Head of caudate nucleus (tissue), 42 donors: ENCODE results near the gene TOP2B.

ENCODE experiments used
- DNase-seq, 42 donors: peaks; one replicate each; pipeline versions ENCODE4 v3.0.0 to v3.0.0-alpha.2; 2020 to 2021; ENCODE audit warnings: mixed read lengths in 7 of 42
- intact Hi-C: fragments of 100-400 bp; cut with DNase I; formaldehyde crosslinking; loops from one replicate; pipeline ENCODE4 v1.15.0; 2022

TOP2B gene

GRCh38 chr3:25587975-25588374 lies 76.7 kb downstream of the TOP2B start:
- intact Hi-C loops = no loop called here
- DNase-seq = no peak

GRCh38 chr3:25587526-25587925 lies 77.2 kb downstream of the TOP2B start:
- intact Hi-C loops = no loop called here
- no peak for DNase-seq

GRCh38 chr3:25587094-25587493 lies 77.6 kb downstream of the TOP2B start:
- intact Hi-C loops = no loop called here

GRCh38 chr3:25586553-25586952 lies 78.2 kb downstream of the TOP2B start:
- peak in 1 of 42 donors; percentile 11 for DNase-seq
- intact Hi-C loops = no loop called here

More at GRCh38 chr3:25587094-25587493, 77.6 kb downstream of the TOP2B start:
- DNase-seq = peak in 1 of 42 donors; percentile 34

- no peak for DNase-seq
- intact Hi-C loops = no loop called here
Measured at GRCh38 chr3:25586167-25586505, 78.6 kb downstream of the TOP2B start.

- intact Hi-C loops = no loop called here
- peak in 2 of 42 donors; percentile 15 to 35 for DNase-seq
Measured at GRCh38 chr3:25585361-25586166, 79.1 kb downstream of the TOP2B start.

GRCh38 chr3:25584011-25584789 lies 80.5 kb downstream of the TOP2B start:
- no peak for DNase-seq
- intact Hi-C loops = no loop called here

GRCh38 chr3:25583343-25583742 lies 81.4 kb downstream of the TOP2B start:
- DNase-seq = no peak
- intact Hi-C loops = no loop called here

GRCh38 chr3:25582242-25582641 lies 82.5 kb downstream of the TOP2B start:
- DNase-seq = no peak
- intact Hi-C loops = no loop called here

- intact Hi-C loops = no loop called here
- no peak for DNase-seq
Measured at GRCh38 chr3:25581823-25582222, 82.9 kb downstream of the TOP2B start.

- intact Hi-C loops = no loop called here
- DNase-seq = no peak
Measured at GRCh38 chr3:25581335-25581734, 83.4 kb downstream of the TOP2B start.

GRCh38 chr3:25580534-25580933 lies 84.2 kb downstream of the TOP2B start:
- intact Hi-C loops = no loop called here
- no peak for DNase-seq

- no peak for DNase-seq
- intact Hi-C loops = no loop called here
Measured at GRCh38 chr3:25578059-25578458, 86.6 kb downstream of the TOP2B start.

- intact Hi-C loops = no loop called here
- peak in 2 of 42 donors; percentile 17 to 37 for DNase-seq
Measured at GRCh38 chr3:25576831-25577454, 87.8 kb downstream of the TOP2B start.

GRCh38 chr3:25576146-25576545 lies 88.6 kb downstream of the TOP2B start:
- no peak for DNase-seq
- intact Hi-C loops = no loop called here

GRCh38 chr3:25575001-25575400 lies 89.7 kb downstream of the TOP2B start:
- DNase-seq = no peak
- intact Hi-C loops = no loop called here

GRCh38 chr3:25574172-25574765 lies 90.4 kb downstream of the TOP2B start:
- intact Hi-C loops = no loop called here
- DNase-seq = no peak

- intact Hi-C loops = no loop called here
Measured at GRCh38 chr3:25573386-25574171, 91.1 kb downstream of the TOP2B start.

GRCh38 chr3:25572919-25573385 lies 91.8 kb downstream of the TOP2B start:
- no peak for DNase-seq
- intact Hi-C loops = no loop called here

More at GRCh38 chr3:25573386-25574171, 91.1 kb downstream of the TOP2B start:
- peak in 18 of 42 donors; percentile 18 to 76 (median 52) for DNase-seq
